H1 (cell line): ENCODE results near the gene SH2B3. TPM values are rescaled to one million over a fixed set of nuclear protein-coding genes. Genes with fewer than 3 reads are reported as not detected.

Source experiments
- CTCF ChIA-PET: fragments of 300-600 bp; sonication (Branson Sonifier 250); formaldehyde crosslinking; loops from one replicate; lab custom pipeline; 2021; ENCODE audit not compliant: partially characterized antibody; lab: Charles Lee
- POLR2A ChIA-PET: fragments of 300-600 bp; sonication (Branson Sonifier 250); formaldehyde crosslinking; loops from one replicate; lab custom pipeline; 2021; ENCODE audit warnings: inconsistent platforms; ENCODE audit not compliant: partially characterized antibody; lab: Charles Lee
- DNase-seq, 2 experiments: peaks; one replicate each; pipeline versions ENCODE4 v3.0.0 to v3.0.0-alpha.2; 2010 to 2022; ENCODE audit warnings: low spot score in 2 of 2, low read depth in 1 of 2, mixed read lengths in 1 of 2
- FAIRE-seq: peaks from 2 replicates; lab custom pipeline; 2011; peaks lifted over from hg19 to GRCh38; lab: Jason Lieb, UNC
- H2AFZ ChIP-seq: 2 replicates; pipeline ENCODE4 v1.8.1; 2012; ENCODE audit warnings: low read length, inconsistent platforms
- H2AK5ac ChIP-seq: 2 replicates; pipeline ENCODE4 v1.6.1; 2013; ENCODE audit warnings: low read depth, low read length
- H2BK120ac ChIP-seq: replicated peaks from 2 replicates; pipeline ENCODE3; 2013; ENCODE audit warnings: low read depth, low read length, inconsistent platforms
- H2BK12ac ChIP-seq: 2 replicates; pipeline ENCODE4 v1.6.1; 2013; ENCODE audit warnings: low read depth, low read length
- H2BK15ac ChIP-seq: 2 replicates; pipeline ENCODE4 v1.6.1; 2013; ENCODE audit warnings: low read length
- H2BK20ac ChIP-seq: 2 replicates; pipeline ENCODE4 v1.6.1; 2013; ENCODE audit warnings: low read length
- H2BK5ac ChIP-seq: 2 replicates; pipeline ENCODE4 v1.6.1; 2013; ENCODE audit warnings: low read depth, low read length
- H3K14ac ChIP-seq: 2 replicates; pipeline ENCODE4 v1.6.1; 2013; ENCODE audit warnings: inconsistent platforms; ENCODE audit not compliant: insufficient read length
- H3K18ac ChIP-seq: 2 replicates; pipeline ENCODE4 v1.6.1; 2013; ENCODE audit warnings: low read length; ENCODE audit errors: extremely low read depth
- H3K23ac ChIP-seq: 2 replicates; pipeline ENCODE4 v1.6.1; 2013; ENCODE audit warnings: inconsistent platforms; ENCODE audit not compliant: insufficient read length
- H3K23me2 ChIP-seq: 2 replicates; pipeline ENCODE4 v1.6.1; 2013; ENCODE audit warnings: low read depth, low read length
- H3K27ac ChIP-seq: 2 replicates; pipeline ENCODE4 v1.6.1; 2011; ENCODE audit warnings: low read depth, low read length, inconsistent platforms
- H3K27me3 ChIP-seq, 4 experiments: replicated peaks in 1 of 4; 1 replicate in 1 of 4; 2 replicates in 3 of 4; pipeline versions ENCODE4 v1.6.1 to v1.8.1; 2011 to 2013; ENCODE audit warnings: low read length in 3 of 4, mild to moderate bottlenecking in 3 of 4, inconsistent platforms in 2 of 4, mixed read lengths in 2 of 4, moderate library complexity in 1 of 4; ENCODE audit not compliant: control insufficient read depth in 3 of 4, insufficient read depth in 3 of 4; ENCODE audit errors: extremely low read depth in 1 of 4
- H3K36me3 ChIP-seq, 4 experiments: 2 replicates each; pipeline versions ENCODE4 v1.6.1 to v1.8.1; 2011 to 2013; ENCODE audit warnings: mild to moderate bottlenecking in 4 of 4, low read length in 3 of 4, moderate library complexity in 2 of 4, control low read depth in 1 of 4, inconsistent platforms in 1 of 4; ENCODE audit not compliant: insufficient read depth in 4 of 4, control insufficient read depth in 2 of 4
- H3K4ac ChIP-seq: replicated peaks from 2 replicates; pipeline ENCODE3; 2013; ENCODE audit warnings: low read length, low read depth, mixed read lengths, inconsistent platforms; ENCODE audit not compliant: insufficient read length
- H3K4me1 ChIP-seq, 4 experiments: replicated peaks in 1 of 4; 1 replicate in 1 of 4; 2 replicates in 3 of 4; pipeline versions ENCODE4 v1.6.1 to v1.8.1; 2011 to 2013; ENCODE audit warnings: low read length in 3 of 4, inconsistent platforms in 2 of 4, mixed read lengths in 1 of 4; ENCODE audit not compliant: insufficient read depth in 4 of 4, control insufficient read depth in 3 of 4
- H3K4me2 ChIP-seq, 2 experiments: 2 replicates each; pipeline versions ENCODE4 v1.6.1 to v1.8.1; 2011 to 2013; ENCODE audit warnings: low read depth in 2 of 2, low read length in 2 of 2, control low read depth in 1 of 2, inconsistent platforms in 1 of 2, mild to moderate bottlenecking in 1 of 2; ENCODE audit not compliant: insufficient read depth in 1 of 2
- H3K4me3 ChIP-seq, 4 experiments: fragments of 200-600, 300-600 bp in 1 of 4; sonication (generic), shearing (Covaris generic), sonication (Bioruptor Twin) in 1 of 4; 2 replicates each; pipeline versions ENCODE4 v1.5.1 to v1.8.1; 2011 to 2016; ENCODE audit warnings: low read length in 4 of 4, low read depth in 3 of 4, control low read depth in 2 of 4, inconsistent platforms in 2 of 4, mild to moderate bottlenecking in 2 of 4, mixed read lengths in 1 of 4, moderate library complexity in 1 of 4; ENCODE audit not compliant: insufficient read depth in 2 of 4; ENCODE audit errors: extremely low read depth in 1 of 4
- H3K56ac ChIP-seq: replicated peaks from 2 replicates; pipeline ENCODE3; 2013; ENCODE audit warnings: low read depth, mild to moderate bottlenecking, mixed read lengths, low read length, inconsistent platforms; ENCODE audit not compliant: insufficient read length
- H3K79me1 ChIP-seq: 2 replicates; pipeline ENCODE4 v1.6.1; 2013; ENCODE audit warnings: low read depth, low read length, control low read depth
- H3K79me2 ChIP-seq, 2 experiments: 2 replicates each; pipeline versions ENCODE4 v1.6.1 to v1.8.1; 2012 to 2013; ENCODE audit warnings: low read length in 2 of 2, mild to moderate bottlenecking in 2 of 2, inconsistent platforms in 1 of 2; ENCODE audit not compliant: insufficient read depth in 2 of 2, control insufficient read depth in 1 of 2
- H3K9ac ChIP-seq, 4 experiments: replicated peaks in 1 of 4; 1 replicate in 1 of 4; 2 replicates in 3 of 4; pipeline versions ENCODE4 v1.6.1 to v1.8.1; 2011 to 2013; ENCODE audit warnings: low read depth in 3 of 4, low read length in 3 of 4, control low read depth in 2 of 4, mild to moderate bottlenecking in 2 of 4, moderate library complexity in 2 of 4, inconsistent platforms in 1 of 4; ENCODE audit errors: extremely low read depth in 1 of 4
- H3K9me3 ChIP-seq, 2 experiments: 2 replicates each; pipeline versions ENCODE4 v1.6.1 to v1.8.1; 2012 to 2013; ENCODE audit warnings: mild to moderate bottlenecking in 2 of 2, moderate library complexity in 2 of 2, control low read depth in 1 of 2, inconsistent platforms in 1 of 2, low read depth in 1 of 2, low read length in 1 of 2, mixed read lengths in 1 of 2; ENCODE audit not compliant: insufficient read depth in 2 of 2
- H4K20me1 ChIP-seq, 2 experiments: replicated peaks in 1 of 2; 2 replicates each; pipeline versions ENCODE3 to v1.8.1; 2011 to 2013; ENCODE audit warnings: inconsistent platforms in 2 of 2, low read length in 2 of 2, mild to moderate bottlenecking in 1 of 2; ENCODE audit not compliant: insufficient read depth in 2 of 2, control insufficient read depth in 1 of 2
- H4K5ac ChIP-seq: 2 replicates; pipeline ENCODE4 v1.6.1; 2013; ENCODE audit warnings: low read length, low read depth, mixed read lengths, inconsistent platforms; ENCODE audit not compliant: insufficient read length
- H4K8ac ChIP-seq: 2 replicates; pipeline ENCODE4 v1.8.0; 2013; ENCODE audit warnings: mild to moderate bottlenecking, moderate library complexity, low read length, inconsistent platforms; ENCODE audit not compliant: insufficient read depth; ENCODE audit errors: extremely low read depth
- H4K91ac ChIP-seq: replicated peaks from 2 replicates; pipeline ENCODE3; 2013; ENCODE audit warnings: low read length, mixed read lengths, inconsistent platforms; ENCODE audit not compliant: insufficient read length
- CREB1 ChIP-seq: IDR thresholded peaks from 2 replicates; pipeline ENCODE4 v1.6.1; 2012; ENCODE audit warnings: inconsistent platforms
- RAD21 ChIP-seq, 2 experiments: IDR thresholded peaks in 1 of 2; conservative IDR thresholded peaks in 1 of 2; 2 replicates each; pipeline ENCODE4 v1.6.1; 2011; ENCODE audit warnings: low read depth in 2 of 2, low read length in 2 of 2, improper control_type of control experiment in 1 of 2, inconsistent platforms in 1 of 2, mild to moderate bottlenecking in 1 of 2, moderate library complexity in 1 of 2
- WGBS, 2 experiments: shearing (Covaris generic) in 1 of 2; methylation state at CpG; one replicate each; pipeline versions ENCODE4 v1.1.6 to v1.1.7; 2013 to 2015; ENCODE audit warnings: low lambda C conversion rate in 2 of 2, mixed read lengths in 2 of 2, inconsistent platforms in 1 of 2, low coverage in 1 of 2, missing lambda C conversion rate in 1 of 2; ENCODE audit not compliant: insufficient replicate concordance in 2 of 2, insufficient coverage in 1 of 2, insufficient read length in 1 of 2; ENCODE audit errors: extremely low coverage in 1 of 2, missing lambda C conversion rate in 1 of 2; 5-methylcytosine and 5-hydroxymethylcytosine counted together
- polyA plus RNA-seq, 7 experiments: library from polyadenylated mRNA; depleted of rRNA in 3 of 7; stranded (reverse) in 5 of 7; unstranded in 2 of 7; fragments of >200 nt in 5 of 7; fragments of 200-250 nt in 2 of 7; gene quantifications; 1 replicate in 5 of 7; 2 replicates in 1 of 7; 4 replicates in 1 of 7; pipeline versions ENCODE4 v1.2.1 to v1.2.3, GENCODE V29; 2011 to 2013; ENCODE audit warnings: missing spikeins in 2 of 7, mixed read lengths in 2 of 7
- total RNA-seq: library from RNA; stranded (reverse); fragmentation: NEBNext Ultra II Directional; extraction: Animal tissue kit (Norgen Biotek cat#: 25700); gene quantifications from 2 replicates; pipeline ENCODE4 v1.2.1, GENCODE V29; 2021
- TF ChIP-seq, protein P1 (sequence below): IDR thresholded peaks from 2 replicates; pipeline ENCODE4 v1.6.1; 2012; ENCODE audit warnings: inconsistent platforms
- TF ChIP-seq, protein P2 (sequence below), 3 experiments: IDR thresholded peaks; 1 replicate in 2 of 3; 2 replicates in 1 of 3; pipeline versions ENCODE4 v1.5.1 to v1.6.1; 2011; ENCODE audit warnings: low read length in 3 of 3, mild to moderate bottlenecking in 3 of 3, inconsistent platforms in 2 of 3, low read depth in 1 of 3, moderate library complexity in 1 of 3; ENCODE audit not compliant: insufficient read depth in 1 of 3; ENCODE audit errors: control extremely low read depth in 1 of 3

The SH2B3 gene
- total and polyA plus RNA-seq, 2 of the 8 experiments (the other 6 are each of a cell fraction or from before 2014, with no cell fraction given) = 20.8 to 34.1 TPM

DNA sequence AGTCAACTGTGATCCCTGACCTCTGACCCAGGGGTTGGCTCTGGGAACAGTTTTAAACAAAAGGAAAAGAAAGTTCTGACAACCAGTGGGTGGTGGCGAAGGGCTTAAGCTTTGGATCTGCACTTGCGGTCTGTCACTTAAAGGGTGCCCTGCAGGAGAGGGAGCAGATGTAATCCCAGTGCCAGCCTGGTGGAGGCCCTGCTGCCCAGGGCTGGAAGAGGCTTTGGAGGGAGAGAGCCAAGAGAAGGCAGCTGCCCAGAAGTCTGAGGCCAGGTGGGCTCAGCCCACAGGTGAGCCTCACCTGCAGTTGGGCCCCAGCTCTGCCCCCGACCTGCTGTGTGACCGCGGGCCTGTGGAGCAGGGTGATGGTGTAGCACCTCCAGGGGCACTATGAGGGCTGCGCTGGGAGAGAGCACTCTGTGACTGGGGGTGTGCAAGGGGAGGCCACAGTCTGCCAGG lies 19.1 kb downstream of the SH2B3 start:
- Histone ChIP-seq H2BK5ac (peak overlapping the region; percentile 56; the same call in 1 of the 2 replicates), H4K8ac (peak overlapping the region; percentile 20; the same call in 1 of the 2 replicates), H3K79me2 (peaks cover 4 to 59% of the 10 kb centered on the region in 2 experiments; a peak in 3 of 4 replicates), H3K4ac (no peak overlapping the region), H4K20me1 (peaks cover 4 to 8% of the 10 kb centered on the region in 2 experiments), H3K18ac (no peak overlapping the region; the same call in 1 of the 2 replicates), H3K4me3 (no peak overlapping the region), H3K27ac (no peak overlapping the region), H3K14ac (no peak overlapping the region), H3K56ac (no peak overlapping the region), H4K91ac (no peak overlapping the region), H3K4me2 (no peak overlapping the region), H3K23ac (no peak overlapping the region), H2BK15ac (no peak overlapping the region), H2BK120ac (no peak overlapping the region), H3K23me2 (no peaks in the 10 kb centered on the region; the same call in 1 of the 2 replicates), H2AFZ (no peak overlapping the region), H3K27me3 (no peaks in the 10 kb centered on the region; a peak in 1 of 7 replicates), H4K5ac (no peak overlapping the region), H2BK12ac (no peak overlapping the region), H2AK5ac (no peak overlapping the region), H3K4me1 (peaks cover 2 to 21% (median 14%) of the 10 kb centered on the region in 4 experiments), H2BK20ac (no peak overlapping the region), H3K36me3 (peaks cover 0 to 9% (median 0%) of the 10 kb centered on the region in 4 experiments; a peak in 2 of 8 replicates), H3K9me3 (no peaks in the 10 kb centered on the region), H3K79me1 (peaks cover 12% of the 10 kb centered on the region), H3K9ac (0 out of 7 replicates have a peak overlapping the region, but pooled peaks of 2 of the 4 experiments have one; percentile 13 to 15)
- FAIRE-seq (no peak), DNase-seq (peak in 1 of 2 experiments; percentile 62)
- TF ChIP-seq, protein P1, sequence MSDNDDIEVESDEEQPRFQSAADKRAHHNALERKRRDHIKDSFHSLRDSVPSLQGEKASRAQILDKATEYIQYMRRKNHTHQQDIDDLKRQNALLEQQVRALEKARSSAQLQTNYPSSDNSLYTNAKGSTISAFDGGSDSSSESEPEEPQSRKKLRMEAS = peak; percentile 25; the same call in 1 of the 2 replicates
- TF ChIP-seq, protein P2, sequence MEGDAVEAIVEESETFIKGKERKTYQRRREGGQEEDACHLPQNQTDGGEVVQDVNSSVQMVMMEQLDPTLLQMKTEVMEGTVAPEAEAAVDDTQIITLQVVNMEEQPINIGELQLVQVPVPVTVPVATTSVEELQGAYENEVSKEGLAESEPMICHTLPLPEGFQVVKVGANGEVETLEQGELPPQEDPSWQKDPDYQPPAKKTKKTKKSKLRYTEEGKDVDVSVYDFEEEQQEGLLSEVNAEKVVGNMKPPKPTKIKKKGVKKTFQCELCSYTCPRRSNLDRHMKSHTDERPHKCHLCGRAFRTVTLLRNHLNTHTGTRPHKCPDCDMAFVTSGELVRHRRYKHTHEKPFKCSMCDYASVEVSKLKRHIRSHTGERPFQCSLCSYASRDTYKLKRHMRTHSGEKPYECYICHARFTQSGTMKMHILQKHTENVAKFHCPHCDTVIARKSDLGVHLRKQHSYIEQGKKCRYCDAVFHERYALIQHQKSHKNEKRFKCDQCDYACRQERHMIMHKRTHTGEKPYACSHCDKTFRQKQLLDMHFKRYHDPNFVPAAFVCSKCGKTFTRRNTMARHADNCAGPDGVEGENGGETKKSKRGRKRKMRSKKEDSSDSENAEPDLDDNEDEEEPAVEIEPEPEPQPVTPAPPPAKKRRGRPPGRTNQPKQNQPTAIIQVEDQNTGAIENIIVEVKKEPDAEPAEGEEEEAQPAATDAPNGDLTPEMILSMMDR (IDR thresholded peaks at IDR 0.05; ENCODE audit: control extremely low read depth in 1 of 3, insufficient read depth in 1 of 3, low read depth in 1 of 3, low read length in 3 of 3) = peak; percentile 68 to 83 (median 68)
- TF ChIP-seq CREB1 (no peak), RAD21 (IDR thresholded peaks at IDR 0.05 in 1 of 2, conservative IDR thresholded peaks at IDR 0.05 in 1 of 2; ENCODE audit: low read depth in 2 of 2, low read length in 2 of 2) (peak; percentile 74 to 79)
- 81% methylated on average over 6 of the region's 6 CpGs; no CpG with 5 or more reads in 1 of the 2 experiments for WGBS, 2 experiments
- CTCF ChIA-PET = interaction anchor here (0.6 to 11.1 kb wide), 15 partner anchors 9 to 398 kb away, joined by 3 to 189 read pairs (median 6); partner anchors contain the start of gene SH2B3
- POLR2A ChIA-PET = interaction anchor here (0.6 to 4.9 kb wide), 7 partner anchors 9 to 102 kb away, joined by 3 to 29 read pairs (median 11); no protein-coding TSS in a partner anchor
